ENCODE measurements around the gene RAB24.
A peak's percentile ranks its signal among the peaks of the same experiment; 100 is the strongest.
"Not testable (repeated sequence)": the region's sequence is repeated elsewhere in the genome, so short reads cannot be mapped to it uniquely, and the experiment has no call there.

RAB24 gene

DNA sequence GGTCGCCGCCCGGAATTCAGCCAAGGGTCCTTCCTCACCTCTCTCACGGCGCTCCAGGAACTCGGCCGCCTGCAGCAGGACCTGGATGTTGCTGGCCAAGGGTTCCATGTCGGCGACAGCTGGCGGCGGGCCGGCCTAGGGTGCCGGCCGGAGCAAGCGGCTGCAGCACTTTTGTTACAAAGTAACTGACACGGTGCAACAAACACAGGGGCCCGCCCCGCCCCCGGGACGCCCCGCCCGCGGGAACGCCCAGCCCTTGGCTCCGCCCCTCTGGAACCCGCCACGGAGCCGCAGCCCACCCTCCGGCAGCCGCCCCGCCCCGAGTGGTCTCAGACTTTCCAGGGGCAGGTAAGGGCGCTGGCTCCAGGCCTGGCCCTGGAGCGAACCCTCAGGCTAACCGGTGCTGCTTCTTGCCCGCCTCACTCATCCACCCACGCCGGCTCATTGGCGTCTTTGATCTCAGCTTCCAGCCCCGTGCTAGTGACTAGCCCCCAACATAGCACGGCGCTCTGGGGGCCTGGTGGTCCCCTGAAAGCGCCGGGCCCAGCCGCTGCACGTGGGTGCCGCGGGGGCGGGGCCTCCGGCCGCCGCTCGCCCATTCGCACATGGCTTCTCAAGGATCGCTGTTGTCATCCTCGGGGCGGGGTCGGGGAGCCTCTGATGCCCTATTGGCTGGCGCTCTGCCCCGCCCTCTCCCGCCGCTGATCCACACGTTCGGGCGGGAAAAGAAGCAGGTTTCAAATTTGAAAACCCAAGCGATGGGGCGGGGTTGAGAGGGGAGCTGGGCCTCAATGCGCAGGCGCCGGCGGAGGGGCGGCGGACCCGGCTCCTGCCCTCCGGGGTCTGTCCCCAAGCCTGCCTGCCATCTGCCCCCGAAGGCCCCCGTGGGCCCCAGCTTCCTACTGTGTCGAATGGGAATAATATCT, 8.5 kb upstream of the RAB24 start, which contains the start of gene MXD3:
TSS of gene MXD3 (minus strand) at position 176 of the 926 bp plus-strand sequence. CDS start at position 108, 68 bp downstream.
- peak; percentile 83 to 85 for DNase-seq (ENCODE audit: low read depth in 2 of 2)

DNA sequence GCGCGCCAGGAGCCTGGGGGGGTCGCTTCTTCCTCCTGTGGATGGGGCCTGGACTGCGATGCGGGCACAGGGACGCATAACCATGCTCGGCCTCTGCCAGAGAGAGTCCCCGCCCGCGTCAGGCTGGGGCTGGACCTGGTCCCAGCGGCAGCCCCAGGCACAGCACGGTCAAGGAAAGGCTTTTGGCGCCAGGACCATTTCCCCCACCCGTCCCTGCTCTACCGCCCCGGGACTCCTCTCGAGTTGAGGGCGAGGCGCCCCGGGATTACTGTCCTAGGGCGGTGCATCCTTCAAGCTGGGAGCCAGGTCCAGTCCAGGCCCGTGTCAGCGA, 7.8 kb upstream of the RAB24 start:
- no peak for DNase-seq (ENCODE audit: low read depth in 2 of 2)

DNA sequence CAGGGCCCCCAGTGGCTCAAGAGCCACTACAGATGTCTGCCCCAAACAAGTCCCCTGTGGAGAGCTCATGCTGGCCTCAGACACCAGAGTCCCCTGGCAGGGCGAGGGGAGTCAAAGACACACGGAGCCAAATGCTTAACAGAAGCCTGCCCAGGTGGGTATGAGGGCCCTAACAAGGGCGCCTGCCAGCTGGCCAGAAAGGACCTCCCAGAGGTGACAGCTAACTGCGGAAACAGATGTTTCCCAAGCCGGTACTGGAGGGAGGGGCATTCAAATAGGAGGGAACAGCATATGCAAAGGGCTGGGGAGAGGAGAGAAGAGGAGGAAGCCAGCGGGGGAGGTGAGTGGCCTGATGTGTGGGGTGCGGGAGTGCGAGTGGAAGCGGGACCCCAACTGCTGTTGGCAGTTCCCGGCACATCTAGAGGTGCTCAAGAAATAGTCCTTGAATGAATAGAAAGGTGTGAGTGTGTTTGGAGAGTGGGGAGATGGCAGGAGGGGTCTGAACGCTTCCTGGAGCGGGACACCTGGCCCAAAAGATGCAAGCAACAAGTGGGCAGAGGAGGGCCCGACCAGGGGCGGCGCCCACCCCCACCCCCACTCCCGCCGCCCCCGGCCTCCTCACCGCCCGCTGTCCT, 7.4 kb upstream of the RAB24 start:
- DNase-seq (ENCODE audit: low read depth in 2 of 2): no peak

DNA sequence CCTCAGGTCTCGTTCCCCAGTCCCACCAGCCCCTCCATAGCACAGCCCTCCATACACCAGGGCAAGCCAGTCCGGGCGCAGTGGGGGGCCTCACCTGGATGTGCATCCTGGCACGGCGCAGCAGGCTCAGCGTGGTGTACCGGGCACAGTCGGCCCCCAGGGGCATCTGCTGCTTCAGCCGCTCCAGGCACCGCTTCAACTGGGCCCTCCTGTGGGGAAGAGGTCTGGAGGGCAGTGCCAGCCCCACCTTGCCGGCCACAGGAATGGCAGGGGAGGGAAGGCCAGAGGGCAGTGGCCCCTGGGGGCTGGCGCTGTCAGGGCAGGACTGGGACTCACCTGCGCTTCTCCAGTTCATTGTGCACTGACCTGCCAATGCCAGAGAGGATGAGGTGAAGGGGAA, 6.8 kb upstream of the RAB24 start:
- DNase-seq (ENCODE audit: low read depth in 2 of 2): no peak

DNA sequence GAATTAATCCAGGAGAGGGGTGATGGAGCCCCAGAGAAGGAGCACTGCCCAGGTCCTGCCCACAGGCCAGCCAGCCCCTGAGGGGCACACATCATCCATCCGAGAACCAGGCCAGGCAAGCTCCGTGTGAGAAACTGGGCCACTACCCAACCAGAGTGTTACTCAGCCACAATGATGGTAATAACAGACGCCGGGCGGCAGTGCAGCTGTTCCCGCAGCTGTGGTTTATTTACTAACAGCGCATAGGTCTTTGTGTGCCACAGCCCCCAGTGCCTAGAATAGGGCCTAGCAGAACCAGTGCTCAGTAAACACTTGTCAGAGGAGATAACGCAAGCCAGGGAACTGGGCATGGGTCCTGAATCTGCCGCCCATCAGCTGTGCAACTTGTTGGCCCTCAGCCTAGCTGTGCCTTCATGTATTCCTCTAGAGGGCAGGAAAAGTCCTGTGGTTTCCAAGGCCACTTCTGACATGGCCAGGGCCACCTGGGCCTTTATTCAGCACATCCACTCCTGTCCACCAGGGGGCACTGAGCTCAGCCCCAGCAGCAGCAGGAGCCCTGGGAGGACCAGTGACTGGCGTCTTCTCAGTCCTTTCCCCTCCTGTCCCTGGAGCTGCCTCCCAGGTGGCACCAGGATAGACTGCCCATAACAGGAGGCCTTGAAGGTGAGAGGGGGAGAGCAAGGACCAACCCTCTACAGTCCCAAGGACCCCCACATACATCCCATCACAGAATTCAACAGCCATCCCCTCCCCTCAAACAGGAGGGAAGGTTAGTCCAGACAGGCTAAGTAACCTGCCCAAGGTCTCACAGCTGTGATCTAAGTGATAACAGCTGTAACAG, 6.1 kb upstream of the RAB24 start:
- DNase-seq (ENCODE audit: low read depth in 2 of 2): no peak

DNA sequence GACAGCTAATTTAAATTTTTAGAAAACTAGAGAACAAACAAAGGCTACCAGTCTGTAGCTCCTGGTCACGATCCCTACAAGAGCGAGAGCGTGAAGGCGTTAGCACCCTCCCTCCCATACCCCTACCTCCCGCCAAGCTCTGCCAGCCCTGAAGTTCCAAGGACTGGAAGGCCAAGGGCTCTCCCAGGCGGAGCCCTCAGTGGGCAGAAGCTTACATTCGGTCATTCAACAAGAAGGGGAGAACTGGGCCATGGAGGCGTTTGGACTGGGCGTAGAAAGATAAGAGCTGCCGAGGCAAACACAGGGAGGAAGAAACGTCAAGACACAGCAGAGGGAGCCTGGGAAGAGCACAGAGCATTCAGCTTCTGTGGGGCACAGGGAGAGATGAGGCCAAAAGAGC, 5.2 kb upstream of the RAB24 start:
- DNase-seq (ENCODE audit: low read depth in 2 of 2): no peak

DNA sequence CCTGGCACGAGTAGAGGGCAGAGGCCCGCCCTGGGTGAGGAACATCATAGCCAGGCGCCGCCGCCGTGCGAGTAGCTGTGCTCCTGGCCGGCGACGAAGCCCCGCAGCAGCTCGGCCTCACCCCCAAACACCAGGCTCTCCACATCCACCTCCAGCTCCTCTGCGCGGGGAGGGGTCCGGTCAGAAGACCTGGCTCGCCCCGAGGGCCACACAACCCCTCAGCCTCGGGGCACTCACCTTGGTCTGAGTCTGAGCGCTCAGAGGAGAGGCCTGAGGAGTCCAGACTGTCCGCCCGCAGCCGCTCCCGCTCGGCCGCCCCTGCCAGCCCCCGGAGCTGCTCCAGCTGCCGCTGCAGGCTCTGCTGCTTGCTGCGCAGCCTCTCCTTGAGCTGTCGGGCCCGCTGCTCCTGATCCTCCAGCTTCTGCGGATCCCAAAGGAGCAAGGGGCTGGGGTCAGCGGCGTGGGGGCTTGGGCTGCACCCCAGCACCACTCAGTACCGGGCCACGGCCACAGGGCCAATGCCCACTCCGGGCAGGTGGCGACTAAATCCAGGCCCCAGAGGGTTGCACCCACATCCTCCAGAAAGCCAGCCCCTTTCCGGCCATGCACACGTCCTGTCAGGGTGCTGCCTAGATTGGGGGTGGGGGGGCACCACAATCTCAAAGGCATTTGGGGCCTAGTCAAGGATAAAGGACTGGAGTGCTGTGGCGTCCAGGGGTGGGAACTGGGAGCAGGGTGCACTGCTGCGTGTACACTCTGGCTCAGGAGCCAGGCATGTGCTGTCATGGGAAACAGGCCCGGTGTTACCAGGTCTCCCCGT, 4.2 kb upstream of the RAB24 start:
- no peak for DNase-seq (ENCODE audit: low read depth in 2 of 2)

DNA sequence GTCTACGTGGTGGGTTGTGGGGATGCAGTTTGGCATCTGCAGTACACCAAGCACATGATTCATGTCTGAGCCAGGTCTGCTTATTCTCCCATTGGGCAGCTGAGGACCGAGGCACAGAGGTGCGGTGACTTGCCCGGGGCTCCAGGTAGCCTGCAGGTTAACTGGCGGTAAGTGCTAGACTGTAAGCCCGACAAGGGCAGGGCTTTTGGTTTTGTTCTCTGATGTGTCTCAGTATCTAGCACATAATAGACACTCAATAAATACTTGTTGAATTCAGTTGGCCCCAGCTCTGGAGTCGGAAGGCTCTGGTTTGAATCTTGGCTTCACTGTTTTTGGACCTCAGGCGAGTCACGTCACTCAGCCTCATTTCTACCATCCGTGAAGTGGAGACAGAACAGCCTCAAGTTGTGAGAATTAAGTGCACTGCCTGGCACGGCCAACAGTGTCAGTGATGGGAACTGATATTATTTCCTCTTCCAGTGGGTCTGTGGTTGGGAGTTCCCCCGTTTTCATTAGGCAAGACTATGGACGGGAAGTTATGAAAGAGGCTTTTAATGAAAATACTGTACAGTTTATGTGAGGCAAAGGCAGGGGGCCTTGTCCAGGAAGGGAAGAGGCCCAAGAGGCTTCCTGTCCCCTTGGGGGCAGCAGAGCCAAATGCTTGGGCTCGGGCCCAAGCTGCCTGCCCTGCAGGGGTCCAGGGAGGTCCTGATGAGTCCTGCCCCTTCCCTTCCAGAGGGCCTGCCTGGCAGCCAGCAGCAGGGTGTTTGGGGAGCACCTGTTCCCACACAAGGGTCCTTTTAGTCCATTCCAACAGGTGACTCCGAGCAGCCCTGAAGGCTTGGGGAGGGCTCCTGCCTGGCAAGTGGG, 3.4 kb upstream of the RAB24 start:
- no peak for DNase-seq (ENCODE audit: low read depth in 2 of 2)

DNA sequence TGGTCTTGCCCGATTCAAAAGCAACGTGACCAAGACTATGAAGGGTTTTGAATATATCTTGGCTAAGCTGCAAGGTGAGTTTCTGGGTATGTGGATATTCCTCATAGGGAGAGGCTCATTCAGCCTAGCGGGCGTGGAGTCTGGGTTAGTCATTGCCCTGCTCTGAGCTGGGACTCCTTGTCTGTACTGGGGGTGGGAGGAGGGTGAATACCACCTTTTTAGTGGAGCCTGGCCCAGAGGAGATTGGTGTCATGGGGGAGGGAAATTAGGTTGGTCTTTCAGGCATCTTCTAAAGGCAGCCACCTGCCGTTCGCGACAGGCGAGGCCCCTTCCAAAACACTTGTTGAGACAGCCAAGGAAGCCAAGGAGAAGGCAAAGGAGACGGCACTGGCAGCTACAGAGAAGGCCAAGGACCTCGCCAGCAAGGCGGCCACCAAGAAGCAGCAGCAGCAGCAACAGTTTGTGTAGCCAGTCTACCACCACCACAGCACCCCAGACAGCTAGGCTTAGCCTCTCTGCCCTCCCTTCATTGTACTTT, 2.7 kb upstream of the RAB24 start:
- DNase-seq (ENCODE audit: low read depth in 2 of 2): not testable (repeated sequence)

DNA sequence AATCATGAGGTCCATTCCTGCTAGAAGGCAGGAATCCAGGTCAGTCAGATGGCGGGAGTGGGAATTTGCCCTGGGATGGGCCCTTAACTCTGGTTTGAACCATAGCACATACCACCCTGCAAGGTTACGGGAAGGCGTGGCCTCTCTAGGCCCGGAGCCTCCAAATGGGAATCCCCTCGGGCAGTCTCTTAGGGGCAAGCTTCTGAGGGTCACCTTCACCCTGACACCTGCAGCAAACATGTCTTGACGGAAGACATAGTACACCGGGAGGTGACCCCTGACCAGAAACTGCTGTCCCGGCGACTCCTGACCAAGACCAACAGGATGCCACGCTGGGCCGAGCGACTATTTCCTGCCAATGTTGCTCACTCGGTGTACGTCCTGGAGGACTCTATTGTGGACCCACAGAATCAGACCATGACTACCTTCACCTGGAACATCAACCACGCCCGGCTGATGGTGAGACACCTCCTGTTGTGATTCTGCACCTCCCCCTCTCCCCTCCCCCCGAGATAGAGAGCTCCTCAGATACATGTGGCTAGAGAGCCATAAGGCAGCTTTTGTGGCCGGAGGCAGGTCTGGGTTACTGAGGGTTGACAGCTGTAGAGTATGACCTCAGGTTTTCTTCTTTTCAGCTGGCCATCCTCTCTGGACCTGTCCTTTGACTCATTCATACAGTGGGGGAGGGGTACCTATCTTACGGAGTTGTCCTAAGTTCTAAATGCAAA, 1.0 kb upstream of the RAB24 start:
- no peak for DNase-seq (ENCODE audit: low read depth in 2 of 2)

DNA sequence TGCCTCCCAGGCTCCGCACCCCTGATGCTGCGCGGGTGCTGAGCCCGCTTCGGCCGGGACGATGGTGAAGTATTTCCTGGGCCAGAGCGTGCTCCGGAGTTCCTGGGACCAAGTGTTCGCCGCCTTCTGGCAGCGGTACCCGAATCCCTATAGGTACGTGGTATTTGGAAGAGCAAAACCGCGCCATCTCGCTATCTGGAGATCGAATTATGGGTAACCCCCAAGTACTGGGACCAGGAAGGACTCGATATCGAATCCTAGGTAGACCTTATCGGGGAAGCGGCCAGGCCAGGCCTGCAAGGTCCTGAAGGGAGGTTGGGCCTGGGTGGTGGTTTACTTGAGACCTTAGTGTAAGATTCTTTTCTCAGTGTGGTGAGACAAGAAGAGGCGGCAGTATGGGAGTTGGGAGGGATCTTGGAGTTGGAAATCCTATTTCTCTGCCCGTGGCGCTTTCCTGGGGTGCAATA, 439 bp upstream of the RAB24 start:
- no peak for DNase-seq (ENCODE audit: low read depth in 2 of 2)

DNA sequence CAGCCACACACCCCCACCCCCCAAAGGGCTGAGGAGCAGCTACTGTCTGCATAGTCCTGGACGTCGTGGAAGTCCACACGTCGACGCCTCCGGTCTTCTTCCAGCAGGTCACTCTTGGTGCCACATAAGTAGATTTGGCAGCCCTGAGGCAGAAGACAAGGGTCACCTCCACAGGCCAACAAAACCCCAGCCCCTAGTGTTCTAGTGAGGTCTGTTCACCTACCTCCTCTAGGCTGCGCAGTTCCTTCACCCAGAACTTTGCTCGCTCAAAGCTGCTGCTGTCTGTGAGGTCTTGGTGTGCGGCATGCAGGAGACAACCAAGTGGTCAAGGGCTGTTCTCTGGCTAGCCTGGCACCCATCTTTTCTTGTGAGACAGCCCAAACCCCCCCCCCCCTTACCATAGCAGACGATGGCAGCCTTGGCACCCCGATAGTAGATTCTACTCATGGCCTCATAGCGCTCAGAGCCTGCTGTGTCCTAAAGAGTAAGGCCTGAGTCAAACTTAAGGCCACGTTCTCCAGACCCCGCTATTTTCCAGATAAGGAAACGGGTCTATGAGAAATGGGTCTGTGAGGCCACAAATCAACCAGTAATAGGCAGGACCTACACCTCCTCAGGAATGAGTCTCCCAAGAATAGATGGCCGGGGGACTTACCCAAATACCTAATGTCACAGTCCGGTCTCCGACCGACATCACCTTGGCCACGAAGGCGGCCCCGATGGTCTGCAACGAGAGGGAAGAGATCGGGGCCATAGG, 987 bp downstream of the RAB24 start:
- DNase-seq (ENCODE audit: low read depth in 2 of 2): no peak

DNA sequence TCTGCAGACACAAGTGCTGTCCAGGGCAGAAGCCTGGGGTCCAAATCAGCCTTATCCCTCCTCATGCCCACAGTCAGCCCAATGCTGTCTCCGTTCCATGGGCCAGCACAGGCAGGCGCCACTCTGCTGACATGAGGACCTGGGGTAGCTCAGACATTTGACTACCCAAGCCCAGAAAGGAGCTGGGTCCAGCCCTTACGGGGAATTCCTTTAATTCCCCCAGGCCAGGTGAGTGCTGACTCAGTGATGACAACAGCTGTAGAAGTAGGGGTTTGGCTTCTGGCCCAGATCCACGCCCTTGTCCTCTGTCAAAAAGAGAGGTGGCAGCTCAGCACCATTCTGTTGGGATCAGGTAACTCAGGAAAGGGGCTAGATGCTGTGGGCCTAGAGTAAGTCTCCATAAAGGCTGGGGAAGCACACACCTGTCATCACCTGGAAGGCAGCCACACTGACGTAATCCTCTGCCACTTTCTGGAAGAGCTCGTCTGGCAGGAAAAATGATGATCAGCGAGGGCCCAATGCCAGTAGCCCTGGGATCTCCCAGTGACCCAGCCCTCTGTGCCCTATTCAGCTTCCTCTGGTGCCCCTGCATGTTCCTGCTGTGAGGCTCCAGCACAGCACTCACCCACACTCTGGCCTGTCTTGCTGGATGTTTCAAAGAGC, 1.9 kb downstream of the RAB24 start:
- no peak for DNase-seq (ENCODE audit: low read depth in 2 of 2)

DNA sequence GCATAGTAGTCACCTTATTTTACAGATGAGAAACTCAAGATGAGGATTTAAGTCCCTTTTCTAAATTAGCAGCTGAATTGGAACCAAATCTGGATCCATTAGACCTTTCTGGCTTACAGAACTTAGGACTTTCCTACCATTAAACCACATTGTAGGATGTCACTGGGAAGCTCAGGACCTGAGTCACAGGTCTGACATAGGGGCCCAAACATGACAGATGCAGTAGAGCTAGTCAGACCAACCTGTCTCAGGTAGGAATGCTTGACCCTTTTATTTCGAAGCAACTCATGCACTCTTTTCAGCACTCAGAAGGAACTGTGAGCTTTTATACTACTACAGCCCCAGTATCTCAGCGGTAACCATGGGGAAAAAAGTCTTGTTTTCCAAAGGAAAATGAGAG, 2.6 kb downstream of the RAB24 start:
- no peak for DNase-seq (ENCODE audit: low read depth in 2 of 2)

DNA sequence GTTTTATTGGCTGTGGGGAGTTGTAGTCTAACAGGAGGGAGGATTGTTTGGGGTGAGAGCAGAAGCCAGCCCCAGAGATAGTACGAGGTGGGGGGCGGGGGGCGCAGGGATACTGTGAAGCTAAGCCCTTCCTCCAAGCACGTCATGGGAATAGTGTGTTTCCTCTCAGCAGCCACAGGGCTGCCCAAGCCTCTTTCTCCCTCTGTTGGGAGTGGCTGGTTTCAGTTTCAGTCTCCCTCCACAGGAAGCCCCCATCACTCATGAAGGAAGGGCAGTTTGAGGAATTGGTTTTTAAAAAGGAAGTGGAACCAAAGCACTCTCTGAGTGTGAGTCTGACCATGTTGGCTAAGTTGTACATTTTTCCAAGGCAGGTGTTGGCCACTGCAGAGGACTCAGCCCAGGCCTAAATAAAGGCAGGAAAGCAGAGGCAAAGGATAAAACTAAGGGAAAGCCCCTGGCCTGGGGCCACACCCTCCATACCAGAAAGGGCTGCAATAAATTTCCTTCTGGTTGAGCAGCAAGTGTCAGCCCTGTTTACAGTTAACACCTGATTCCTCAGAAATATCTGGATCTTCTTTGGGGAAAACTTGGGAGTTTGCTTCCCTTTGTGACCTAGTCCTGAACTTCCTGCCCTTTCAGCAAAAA, 3.2 kb downstream of the RAB24 start:
- DNase-seq (ENCODE audit: low read depth in 2 of 2): peak; percentile 16 to 17

DNA sequence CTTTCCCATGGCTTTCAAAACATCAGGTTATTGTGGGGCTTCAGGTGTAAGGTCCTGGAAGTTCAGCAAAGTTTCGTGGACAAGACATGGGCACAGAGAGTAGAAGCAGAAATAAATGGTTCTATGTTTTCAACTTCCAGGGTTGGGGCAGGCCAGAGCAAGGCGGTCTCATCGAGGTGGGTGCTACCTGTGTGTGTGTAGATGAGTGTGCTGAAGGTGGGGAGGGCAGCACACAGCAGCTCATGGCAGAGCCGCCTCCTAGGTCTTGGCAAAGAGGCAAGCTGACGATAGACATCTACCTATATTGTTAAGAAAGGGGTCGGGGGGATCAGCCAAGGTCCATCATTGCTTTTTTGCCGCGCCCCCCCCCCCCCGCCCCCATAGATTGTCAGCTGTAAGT, 3.8 kb downstream of the RAB24 start:
- no peak for DNase-seq (ENCODE audit: low read depth in 2 of 2)

DNA sequence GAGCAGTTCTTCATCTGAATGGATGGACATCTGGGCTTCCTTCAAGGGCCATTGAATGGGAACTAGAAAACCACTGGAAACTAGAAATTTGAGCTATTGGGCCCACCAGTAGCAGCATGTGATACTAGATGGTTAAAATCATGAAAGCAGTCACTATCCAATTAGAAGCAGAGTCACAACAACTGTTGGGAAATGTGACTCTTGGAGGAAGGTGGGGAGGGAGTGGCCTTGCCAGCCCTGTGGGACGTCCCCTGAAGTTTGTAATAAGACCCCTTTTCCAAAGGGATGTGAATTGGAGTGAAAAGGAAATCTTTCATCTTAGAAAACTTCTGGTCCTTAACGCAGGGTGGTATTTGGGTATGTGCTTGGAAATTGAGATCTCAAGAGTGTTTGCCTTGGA, 5.6 kb downstream of the RAB24 start:
- no peak for DNase-seq (ENCODE audit: low read depth in 2 of 2)

DNA sequence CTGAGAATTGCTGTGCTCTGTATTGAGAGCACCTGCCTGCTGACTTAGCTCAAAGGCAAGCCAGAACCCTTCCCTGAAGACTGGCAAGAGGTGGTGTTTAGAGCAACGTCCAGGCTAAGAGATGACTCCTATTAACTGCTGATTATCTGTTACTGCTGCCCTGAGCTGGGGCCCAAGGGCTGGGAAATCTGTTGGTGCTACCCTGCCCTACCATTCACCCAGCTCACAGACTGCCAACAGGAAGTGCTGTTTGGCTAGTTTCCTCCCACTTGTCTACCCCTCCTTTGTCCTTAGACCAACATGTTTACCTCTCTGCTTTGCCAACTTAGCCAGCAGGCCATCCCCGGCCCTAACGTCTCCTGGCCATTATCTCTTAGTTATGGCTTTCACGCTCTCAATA, 6.9 kb downstream of the RAB24 start:
- DNase-seq (ENCODE audit: low read depth in 2 of 2): no peak
